HepG2 (cell line): ENCODE data around the gene POLE3. TPM values are rescaled to one million over a fixed set of nuclear protein-coding genes. Genes with fewer than 3 reads are reported as not detected.
A peak's percentile ranks its signal among the peaks of the same experiment; 100 is the strongest.
"Not testable (repeated sequence)": the region's sequence is repeated elsewhere in the genome, so short reads cannot be mapped to it uniquely, and the experiment has no call there.

Experiments used
- FOXA1 ChIP-seq, 2 experiments: fragments of 450-650 bp in 1 of 2; sonication (generic) in 1 of 2; formaldehyde crosslinking in 1 of 2; IDR thresholded peaks; 2 replicates each; pipeline versions ENCODE4 v1.4.0 to v1.6.1; 2016 to 2020; ENCODE audit warnings: missing genetic modification reagents in 1 of 2
- FOXA3 ChIP-seq: IDR thresholded peaks from 2 replicates; pipeline ENCODE4 v1.6.1; 2016; ENCODE audit warnings: missing genetic modification reagents, missing compliant biosample characterization
- FOXK1 ChIP-seq: sonication (generic); formaldehyde crosslinking; IDR thresholded peaks from 2 replicates; pipeline ENCODE4 v1.4.0; 2020; ENCODE audit warnings: low read depth, missing genetic modification reagents, borderline replicate concordance
- FOXK2 ChIP-seq: fragments of 450-650 bp; IDR thresholded peaks from 2 replicates; pipeline ENCODE4 v1.6.1; 2016
- FOXO1 ChIP-seq: sonication (generic); formaldehyde crosslinking; IDR thresholded peaks from 2 replicates; pipeline ENCODE4 v1.4.0; 2020; ENCODE audit warnings: missing genetic modification reagents
- FOXP4 ChIP-seq: sonication (generic); formaldehyde crosslinking; IDR thresholded peaks from 2 replicates; pipeline ENCODE4 v1.4.0; 2020; ENCODE audit warnings: missing genetic modification reagents
- GABPA ChIP-seq, 2 experiments: IDR thresholded peaks; 2 replicates each; pipeline ENCODE4 v1.6.1; 2011 to 2016; ENCODE audit warnings: low read depth in 2 of 2, low read length in 1 of 2, missing biosample characterization in 1 of 2, missing genetic modification characterization in 1 of 2
- GATAD1 ChIP-seq: IDR thresholded peaks from 2 replicates; pipeline ENCODE4 v1.6.1; 2016; ENCODE audit warnings: missing genetic modification reagents, missing compliant biosample characterization
- GATAD2A ChIP-seq: IDR thresholded peaks from 2 replicates; pipeline ENCODE4 v1.6.1; 2016
- MXI1 ChIP-seq: IDR thresholded peaks from 3 replicates; pipeline ENCODE4 v1.6.1; 2012; ENCODE audit warnings: low read depth, low read length, inconsistent platforms, borderline replicate concordance
- NR2F6 ChIP-seq, 2 experiments: IDR thresholded peaks; 2 replicates each; pipeline ENCODE4 v1.6.1; 2016; ENCODE audit warnings: antibody characterized with exemption in 1 of 2, mild to moderate bottlenecking in 1 of 2
- RAD21 ChIP-seq: fragments of 450-650 bp; formaldehyde crosslinking; IDR thresholded peaks from 2 replicates; pipeline ENCODE4 v1.5.0; 2020; ENCODE audit warnings: mild to moderate bottlenecking
- REPIN1 ChIP-seq: sonication (generic); formaldehyde crosslinking; IDR thresholded peaks from 2 replicates; pipeline ENCODE4 v1.8.0; 2022; ENCODE audit warnings: missing genetic modification reagents, low read depth, mild to moderate bottlenecking, borderline replicate concordance
- RXRB ChIP-seq: IDR thresholded peaks from 2 replicates; pipeline ENCODE4 v1.6.1; 2016; ENCODE audit warnings: borderline replicate concordance, missing genetic modification reagents, missing compliant biosample characterization
- SALL1 ChIP-seq: sonication (generic); formaldehyde crosslinking; IDR thresholded peaks from 2 replicates; pipeline ENCODE4 v1.8.0; 2022; ENCODE audit warnings: mild to moderate bottlenecking, missing genetic modification reagents
- SMAD3 ChIP-seq: sonication (generic); formaldehyde crosslinking; IDR thresholded peaks from 2 replicates; pipeline ENCODE4 v1.4.0; 2020; ENCODE audit warnings: missing genetic modification reagents
- SMC3 ChIP-seq: IDR thresholded peaks from 2 replicates; pipeline ENCODE4 v1.6.1; 2011; ENCODE audit warnings: low read length, improper control_type of control experiment
- SOX13 ChIP-seq, 3 experiments: fragments of 450-650 bp in 1 of 3; sonication (generic) in 1 of 3; formaldehyde crosslinking in 1 of 3; IDR thresholded peaks in 2 of 3; conservative IDR thresholded peaks in 1 of 3; 2 replicates each; pipeline versions ENCODE4 v1.5.0 to v1.6.1; 2016 to 2020; ENCODE audit warnings: antibody characterized with exemption in 1 of 3, mild to moderate bottlenecking in 1 of 3, missing compliant biosample characterization in 1 of 3, missing genetic modification reagents in 1 of 3, moderate library complexity in 1 of 3
- SOX6 ChIP-seq, 2 experiments: fragments of 450-650 bp in 1 of 2; sonication (generic) in 1 of 2; formaldehyde crosslinking in 1 of 2; IDR thresholded peaks; 2 replicates each; pipeline versions ENCODE4 v1.4.0 to v1.6.1; 2017 to 2020; ENCODE audit warnings: antibody characterized with exemption in 1 of 2, mild to moderate bottlenecking in 1 of 2, missing genetic modification reagents in 1 of 2
- STAG1 ChIP-seq: sonication (generic); formaldehyde crosslinking; IDR thresholded peaks from 2 replicates; pipeline ENCODE4 v1.4.0; 2020; ENCODE audit warnings: missing genetic modification reagents
- TEAD3 ChIP-seq: optimal IDR thresholded peaks from 2 replicates; pipeline ENCODE3; 2016; ENCODE audit warnings: borderline replicate concordance
- THAP11 ChIP-seq: IDR thresholded peaks from 2 replicates; pipeline ENCODE4 v1.6.1; 2016; ENCODE audit warnings: missing biosample characterization, missing genetic modification reagents
- ZBTB26 ChIP-seq: IDR thresholded peaks from 2 replicates; pipeline ENCODE4 v1.6.1; 2016; ENCODE audit warnings: missing compliant biosample characterization, missing genetic modification reagents, borderline replicate concordance
- ZNF205 ChIP-seq: IDR thresholded peaks from 2 replicates; pipeline ENCODE4 v1.6.1; 2018; ENCODE audit warnings: missing biosample characterization, missing genetic modification reagents
- ZNF441 ChIP-seq: sonication (generic); formaldehyde crosslinking; IDR thresholded peaks from 2 replicates; pipeline ENCODE4 v1.7.0; 2021; ENCODE audit warnings: missing genetic modification reagents, borderline replicate concordance
- polyA plus RNA-seq, 8 experiments: library from polyadenylated mRNA; depleted of rRNA in 3 of 8; stranded (reverse) in 7 of 8; unstranded in 1 of 8; fragments of >200 nt; fragmentation: Illumina TruSeq in 4 of 8; extraction: Trizol in 4 of 8; gene quantifications; 2 replicates each; pipeline versions ENCODE4 v1.2.1 to v1.2.3, GENCODE V29; 2011 to 2016; ENCODE audit warnings: low read depth in 4 of 8, missing spikeins in 1 of 8, mixed read lengths in 1 of 8; ENCODE audit not compliant: insufficient read depth in 1 of 8
- total RNA-seq, 5 experiments: library from RNA; depleted of rRNA; stranded (reverse); fragments of >200 nt; fragmentation: Illumina TruSeq; extraction: Trizol; gene quantifications; 2 replicates each; pipeline ENCODE4 v1.2.3, GENCODE V29; 2016; ENCODE audit warnings: low read depth in 1 of 5
- TF ChIP-seq, protein P1 (sequence below): sonication (generic); formaldehyde crosslinking; IDR thresholded peaks from 2 replicates; pipeline ENCODE4 v1.4.0; 2020; ENCODE audit warnings: missing genetic modification reagents, mild to moderate bottlenecking, borderline replicate concordance

Gene POLE3
- total and polyA plus RNA-seq, 2 of the 13 experiments (the other 11 are each of a cell fraction or from before 2014, with no cell fraction given): 36.0 to 77.2 TPM

DNA sequence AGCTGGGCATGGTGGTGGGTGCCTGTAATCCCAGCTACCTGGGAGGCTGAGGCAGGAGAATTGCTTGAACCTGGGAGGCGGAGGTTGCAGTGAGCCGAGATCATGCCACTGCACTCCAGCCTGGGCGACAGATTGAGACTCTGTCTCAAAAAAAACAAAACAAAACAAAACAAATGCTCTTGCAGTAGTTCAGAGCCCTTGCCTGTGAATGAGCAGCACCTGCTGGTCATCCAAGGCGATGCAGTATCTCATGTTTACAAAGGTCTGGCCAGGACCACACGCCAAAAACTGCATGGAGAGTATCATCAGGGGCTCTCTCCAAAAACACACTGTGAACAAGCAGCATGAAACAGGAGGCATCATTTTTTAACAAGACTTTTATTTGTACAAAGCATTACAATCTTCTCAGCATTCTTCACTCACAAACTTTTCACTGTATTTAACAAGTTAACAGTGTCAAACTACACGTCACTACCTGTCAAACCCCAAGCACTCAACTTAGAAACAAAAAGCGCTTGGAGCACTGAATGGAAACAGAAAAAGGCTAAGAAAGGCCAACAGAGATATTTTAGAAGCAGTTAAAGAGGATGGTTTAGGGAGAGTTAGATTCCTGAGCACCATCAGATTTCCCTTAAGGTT is 3.5 kb downstream of the POLE3 start (continued):
- TF ChIP-seq, protein P1, sequence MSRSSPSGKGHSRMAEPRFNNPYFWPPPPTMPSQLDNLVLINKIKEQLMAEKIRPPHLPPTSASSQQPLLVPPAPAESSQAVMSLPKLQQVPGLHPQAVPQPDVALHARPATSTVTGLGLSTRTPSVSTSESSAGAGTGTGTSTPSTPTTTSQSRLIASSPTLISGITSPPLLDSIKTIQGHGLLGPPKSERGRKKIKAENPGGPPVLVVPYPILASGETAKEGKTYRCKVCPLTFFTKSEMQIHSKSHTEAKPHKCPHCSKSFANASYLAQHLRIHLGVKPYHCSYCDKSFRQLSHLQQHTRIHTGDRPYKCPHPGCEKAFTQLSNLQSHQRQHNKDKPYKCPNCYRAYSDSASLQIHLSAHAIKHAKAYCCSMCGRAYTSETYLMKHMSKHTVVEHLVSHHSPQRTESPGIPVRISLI (CRISPR knock-in tag): peak; percentile 52; the same call in 1 of the 2 replicates
- TF ChIP-seq SMAD3 (CRISPR knock-in tag) (peak; percentile 82), ZNF441 (CRISPR knock-in tag) (peak; percentile 3; the same call in 1 of the 2 replicates), FOXP4 (CRISPR knock-in tag) (peak; percentile 54), MXI1 (peak; percentile 12; the same call in 1 of the 3 replicates), RAD21 (CRISPR knock-in tag) (peak; percentile 89), FOXO1 (peak; percentile 77; the same call in 1 of the 2 replicates), SALL1 (CRISPR knock-in tag) (0 out of 2 replicates have a peak, but pooled peaks have one; percentile 27), SOX6 (CRISPR knock-in tag; IDR thresholded peaks at IDR 0.05) (peak; percentile 39; the same call in 1 of the 2 replicates), FOXA1 (CRISPR knock-in tag; IDR thresholded peaks at IDR 0.05) (peak; percentile 92), SMC3 (peak; percentile 97), GATAD2A (CRISPR knock-in tag) (peak; percentile 18; the same call in 1 of the 2 replicates), ZNF205 (0 out of 2 replicates have a peak, but pooled peaks have one; percentile 29), FOXA3 (CRISPR knock-in tag) (peak; percentile 89), NR2F6 (CRISPR knock-in tag; IDR thresholded peaks at IDR 0.05) (peak; percentile 32; the same call in 1 of the 2 replicates), GATAD1 (CRISPR knock-in tag) (peak; percentile 52; the same call in 1 of the 2 replicates), GABPA (CRISPR knock-in tag; IDR thresholded peaks at IDR 0.05; ENCODE audit: low read depth) (0 out of 2 replicates have a peak, but pooled peaks have one; percentile 14), ZBTB26 (peak; percentile 32; the same call in 1 of the 2 replicates), SOX13 (CRISPR knock-in tag; conservative IDR thresholded peaks at IDR 0.05 in 1 of 2, IDR thresholded peaks at IDR 0.05 in 1 of 2) (peak in 1 of 2 experiments; percentile 16; a peak in 1 of 4 replicates), FOXK1 (CRISPR knock-in tag) (peak; percentile 73; the same call in 1 of the 2 replicates), TEAD3 (CRISPR knock-in tag) (peak; percentile 25), FOXK2 (peak; percentile 76), STAG1 (CRISPR knock-in tag) (peak; percentile 95), THAP11 (CRISPR knock-in tag) (peak; percentile 42; the same call in 1 of the 2 replicates), REPIN1 (CRISPR knock-in tag) (peak; percentile 45; the same call in 1 of the 2 replicates), RXRB (0 out of 2 replicates have a peak, but pooled peaks have one; percentile 27)
- not testable (repeated sequence) for TF ChIP-seq SOX6 (IDR thresholded peaks at IDR 0.05); FOXA1 (IDR thresholded peaks at IDR 0.05); NR2F6 (IDR thresholded peaks at IDR 0.05); GABPA (IDR thresholded peaks at IDR 0.05; ENCODE audit: low read depth, low read length); SOX13 (IDR thresholded peaks at IDR 0.05)
